AG04450 (cell line): Measurements from ENCODE around the gene PMF1. TPM values are rescaled to one million over a fixed set of nuclear protein-coding genes. Genes with fewer than 3 reads are reported as not detected.
A peak's percentile ranks its signal among the peaks of the same experiment; 100 is the strongest.

Source experiments
- CTCF ChIA-PET: fragments of 300-600, 350-600 bp; formaldehyde crosslinking; extraction: SDS; loops from one replicate; lab custom pipeline; 2022; ENCODE audit warnings: antibody characterized with exemption, inconsistent platforms; lab: Charles Lee
- POLR2A ChIA-PET: fragments of 350-600 bp; formaldehyde crosslinking; extraction: SDS; loops from one replicate; lab custom pipeline; 2021; ENCODE audit warnings: antibody characterized with exemption, inconsistent platforms; lab: Yijun Ruan, JAX
- DNase-seq: peaks from one replicate; pipeline ENCODE4 v3.0.0-alpha.2; 2011; ENCODE audit warnings: low read depth, low spot score
- H3K27ac ChIP-seq: one replicate; pipeline ENCODE4 v1.5.1; 2012; ENCODE audit warnings: low read depth, low read length, control low read depth
- H3K27me3 ChIP-seq: one replicate; pipeline ENCODE4 v1.6.0; 2012; ENCODE audit warnings: low read length; ENCODE audit not compliant: control insufficient read depth, insufficient read depth
- H3K4me3 ChIP-seq: 2 replicates; pipeline ENCODE4 v1.5.1; 2011; ENCODE audit warnings: mild to moderate bottlenecking, low read depth, low read length, control low read depth
- H3K9me3 ChIP-seq: 2 replicates; pipeline ENCODE4 v1.5.1; 2012; ENCODE audit warnings: low read length; ENCODE audit not compliant: control insufficient read depth, insufficient read depth
- polyA plus RNA-seq: library from polyadenylated mRNA; depleted of rRNA; stranded (reverse); fragments of >200 nt; gene quantifications from 2 replicates; pipeline ENCODE4 v1.2.3, GENCODE V29; 2011
- TF ChIP-seq, protein P1 (sequence below): IDR thresholded peaks from 2 replicates; pipeline ENCODE4 v1.5.1; 2011; ENCODE audit warnings: low read depth, low read length, control low read depth, inconsistent platforms

The PMF1 gene
- polyA plus RNA-seq, 1 experiment = 43.5 TPM

DNA sequence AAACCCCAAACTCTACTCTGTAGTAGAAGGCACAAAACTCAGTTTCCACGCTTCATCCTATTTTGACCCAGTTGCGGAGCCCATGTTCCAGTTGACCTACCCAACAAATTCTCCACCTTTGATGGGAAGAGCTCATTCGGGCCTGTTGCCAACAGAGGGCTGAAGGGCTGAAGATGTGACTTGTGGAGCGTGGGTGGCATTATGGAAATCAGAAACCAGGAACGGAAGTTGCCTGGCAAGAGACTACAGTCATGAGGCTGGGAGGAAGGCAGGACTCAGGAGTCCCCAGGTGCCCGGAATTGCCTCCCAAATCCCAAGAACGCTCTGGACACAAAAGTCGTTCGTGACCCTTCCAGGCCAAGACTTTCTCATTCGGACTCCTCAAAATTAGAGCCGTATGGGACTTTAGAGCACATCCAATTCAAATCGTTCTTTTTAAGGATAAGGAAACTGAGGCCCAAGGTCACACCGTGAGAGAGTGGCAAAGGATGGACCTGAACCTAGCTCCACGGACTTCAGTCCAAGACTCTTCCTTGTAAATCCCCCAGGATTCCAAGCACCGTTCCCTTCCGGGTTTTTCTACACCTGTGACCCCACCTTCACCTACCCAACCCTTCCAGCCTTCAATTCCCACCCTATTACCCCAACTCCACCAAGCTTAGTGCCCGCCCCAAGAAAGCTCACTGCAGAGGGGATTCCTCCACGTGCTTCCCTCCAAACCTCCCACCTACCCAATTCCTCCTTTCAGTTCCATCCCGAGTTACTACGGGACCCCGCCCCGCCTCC, 69.1 kb downstream of the PMF1 start:
- CTCF ChIA-PET = interaction anchor here (0.9 to 2.5 kb wide), 4 partner anchors 37 to 164 kb away, joined by 3 to 14 read pairs (median 8); no protein-coding TSS in a partner anchor
- peak overlapping the region; percentile 68 for H3K27ac ChIP-seq
- H3K4me3 ChIP-seq = peak overlapping the region; percentile 95
- TF ChIP-seq, protein P1, sequence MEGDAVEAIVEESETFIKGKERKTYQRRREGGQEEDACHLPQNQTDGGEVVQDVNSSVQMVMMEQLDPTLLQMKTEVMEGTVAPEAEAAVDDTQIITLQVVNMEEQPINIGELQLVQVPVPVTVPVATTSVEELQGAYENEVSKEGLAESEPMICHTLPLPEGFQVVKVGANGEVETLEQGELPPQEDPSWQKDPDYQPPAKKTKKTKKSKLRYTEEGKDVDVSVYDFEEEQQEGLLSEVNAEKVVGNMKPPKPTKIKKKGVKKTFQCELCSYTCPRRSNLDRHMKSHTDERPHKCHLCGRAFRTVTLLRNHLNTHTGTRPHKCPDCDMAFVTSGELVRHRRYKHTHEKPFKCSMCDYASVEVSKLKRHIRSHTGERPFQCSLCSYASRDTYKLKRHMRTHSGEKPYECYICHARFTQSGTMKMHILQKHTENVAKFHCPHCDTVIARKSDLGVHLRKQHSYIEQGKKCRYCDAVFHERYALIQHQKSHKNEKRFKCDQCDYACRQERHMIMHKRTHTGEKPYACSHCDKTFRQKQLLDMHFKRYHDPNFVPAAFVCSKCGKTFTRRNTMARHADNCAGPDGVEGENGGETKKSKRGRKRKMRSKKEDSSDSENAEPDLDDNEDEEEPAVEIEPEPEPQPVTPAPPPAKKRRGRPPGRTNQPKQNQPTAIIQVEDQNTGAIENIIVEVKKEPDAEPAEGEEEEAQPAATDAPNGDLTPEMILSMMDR = no peak
- H3K9me3 ChIP-seq = no peaks in the 10 kb centered on the region
- no peak for DNase-seq
- POLR2A ChIA-PET = interaction anchor here (0.6 to 2.5 kb wide), 11 partner anchors 10 to 104 kb away, joined by 3 to 14 read pairs (median 5); partner anchors contain the start of genes GLMP and PMF1
- H3K27me3 ChIP-seq = no peaks in the 10 kb centered on the region

DNA sequence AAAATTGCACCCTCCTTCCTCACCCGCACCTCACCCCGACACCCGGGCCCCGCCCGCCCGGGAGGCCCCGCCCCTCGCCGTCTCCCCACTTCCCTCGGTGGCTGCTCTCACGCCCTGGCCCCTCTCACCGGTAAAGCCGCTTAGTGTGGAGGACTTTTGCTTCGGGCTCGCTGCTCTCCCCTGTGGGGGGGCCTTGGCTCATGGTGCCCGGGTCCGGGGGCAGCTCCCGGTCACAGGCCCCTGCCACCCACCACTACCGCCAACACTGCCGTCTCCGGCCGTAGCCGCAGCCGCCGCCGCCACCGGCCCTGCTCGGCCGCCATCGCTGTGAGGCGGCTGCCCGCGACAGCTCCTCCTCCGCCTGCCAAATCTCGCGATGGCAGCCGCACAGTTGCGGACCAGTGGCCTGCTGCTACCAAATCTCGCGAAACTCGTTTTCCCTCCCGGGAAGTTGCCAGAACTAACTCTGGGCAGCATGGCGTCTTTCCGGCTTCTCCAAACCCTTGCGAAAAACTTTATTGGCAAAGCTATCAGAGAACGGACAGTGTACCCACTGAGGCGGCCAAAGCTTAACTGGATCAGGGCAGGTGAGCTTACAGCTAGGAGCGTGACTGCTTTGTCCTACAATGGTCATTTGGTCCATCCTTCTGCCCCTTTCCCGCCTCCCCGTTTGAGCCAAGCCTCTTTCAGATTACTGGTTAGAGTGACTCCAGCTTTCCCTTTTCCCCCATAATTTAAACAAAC, 69.8 kb downstream of the PMF1 start, which contains the start of gene SMG5:
TSS of gene SMG5 (minus strand) at position 347 of the 744 bp plus-strand sequence. CDS start at position 202, 145 bp downstream.
- no peaks in the 10 kb centered on the region for H3K9me3 ChIP-seq
- DNase-seq = peak; percentile 97
- ChIA-PET CTCF (interaction anchor here (0.9 to 2.5 kb wide), 6 partner anchors 35 to 186 kb away, joined by 3 to 14 read pairs (median 6); no protein-coding TSS in a partner anchor), POLR2A (interaction anchor here (0.6 to 2.5 kb wide), 13 partner anchors 9 to 218 kb away, joined by 3 to 14 read pairs (median 4); partner anchors contain the start of genes GLMP, MEF2D and PMF1)
- H3K4me3 ChIP-seq = peak within 1 kb of the TSS; percentile 95
- no peaks in the 10 kb centered on the region for H3K27me3 ChIP-seq
- TF ChIP-seq, protein P1 = no peak
- H3K27ac ChIP-seq = peak within 1 kb of the TSS; percentile 68

DNA sequence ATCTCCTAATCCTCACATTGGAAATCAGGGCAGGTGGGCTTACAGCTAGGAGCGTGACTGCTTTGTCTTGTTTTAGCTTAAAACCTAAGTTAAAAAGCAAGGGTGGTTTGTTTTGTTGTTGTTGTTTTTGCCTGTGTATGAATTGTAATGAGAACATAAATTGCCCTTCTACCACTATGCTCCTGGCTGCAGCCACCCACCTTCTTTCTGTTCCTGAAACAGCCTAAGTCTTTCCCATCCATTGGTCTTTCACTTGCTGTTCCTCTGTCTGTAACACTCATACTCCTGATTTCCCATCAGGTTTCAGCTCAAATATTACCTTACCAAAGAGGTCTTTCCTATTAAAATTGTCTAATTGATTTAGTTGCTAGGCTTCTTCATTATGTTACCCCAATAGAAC, 70.7 kb downstream of the PMF1 start:
- H3K27me3 ChIP-seq = no peaks in the 10 kb centered on the region
- POLR2A ChIA-PET = interaction anchor here (1.2 to 2.5 kb wide), 5 partner anchors 8 to 102 kb away, joined by 4 to 14 read pairs (median 6); partner anchors contain the start of gene GLMP

DNA sequence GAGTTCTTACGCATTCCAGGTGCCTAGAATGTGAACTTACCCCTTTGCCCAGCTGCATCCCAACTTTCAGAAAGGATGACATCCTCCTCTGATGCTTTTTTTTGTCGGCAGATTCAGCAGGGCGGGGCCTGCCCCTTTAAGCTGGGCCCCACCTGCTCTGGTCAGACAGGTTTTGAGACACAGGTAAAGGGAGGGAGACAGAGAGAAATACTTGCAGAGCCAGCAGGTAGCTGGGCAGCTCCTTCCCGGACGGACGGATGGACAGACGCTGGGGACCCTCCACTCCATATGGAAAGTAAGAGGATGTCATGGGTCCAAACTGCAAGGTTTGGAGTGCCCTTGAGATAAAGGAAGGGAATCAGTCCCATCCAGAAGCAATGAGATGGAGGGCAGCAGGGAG, 71.3 kb downstream of the PMF1 start, which contains the start of gene TMEM79:
TSS of gene TMEM79 (plus strand) at position 214 of the 400 bp plus-strand sequence. CDS start 902 bp downstream, outside the sequence.
- CTCF ChIA-PET = interaction anchor here (2.5 kb wide), 1 partner anchor 35 kb away, joined by 14 read pairs; no protein-coding TSS in a partner anchor
- POLR2A ChIA-PET = no interaction called here
- H3K4me3 ChIP-seq = peak within 1 kb of the TSS; percentile 95
- peak within 1 kb of the TSS; percentile 47 for H3K27ac ChIP-seq
- no peaks in the 10 kb centered on the region for H3K27me3 ChIP-seq
- DNase-seq = no peak
- TF ChIP-seq, protein P1 = no peak
- H3K9me3 ChIP-seq = no peaks in the 10 kb centered on the region

More for the DNA sequence above, 70.7 kb downstream of the PMF1 start:
- DNase-seq = no peak
- Histone ChIP-seq H3K9me3 (no peaks in the 10 kb centered on the region), H3K27ac (no peak overlapping the region), H3K4me3 (peak overlapping the region; percentile 95)
- CTCF ChIA-PET = interaction anchor here (1.0 to 2.5 kb wide), 3 partner anchors 34 to 187 kb away, joined by 3 to 14 read pairs (median 4); no protein-coding TSS in a partner anchor
- TF ChIP-seq, protein P1 = no peak
